ENCODE data around the gene SKI.

SKI gene

GRCh38 chr1:2228157-2228594 is at the start of gene SKI:
Gene SKI, plus strand, starts transcription at chr1:2228319. Its CDS starts 448 bp downstream, at chr1:2228767.
- no peak for DNase-seq

GRCh38 chr1:2178875-2179274 is 49.2 kb upstream of the SKI start:
- no peak for DNase-seq

GRCh38 chr1:2179283-2180013 is 48.7 kb upstream of the SKI start:
- no peak for DNase-seq

- DNase-seq: no peak
Observed at GRCh38 chr1:2180297-2181245, 47.5 kb upstream of the SKI start.

- no peak for DNase-seq
Observed at GRCh38 chr1:2181271-2181670, 46.8 kb upstream of the SKI start.

- DNase-seq: no peak
Observed at GRCh38 chr1:2181752-2182151, 46.4 kb upstream of the SKI start.

GRCh38 chr1:2182376-2182775 is 45.7 kb upstream of the SKI start:
- no peak for DNase-seq

- no peak for DNase-seq
Observed at GRCh38 chr1:2183937-2184334, 44.2 kb upstream of the SKI start.

- DNase-seq: no peak
Observed at GRCh38 chr1:2184531-2184930, 43.6 kb upstream of the SKI start.

GRCh38 chr1:2184934-2185333 is 43.2 kb upstream of the SKI start:
- DNase-seq: no peak

- no peak for DNase-seq
Observed at GRCh38 chr1:2185880-2186855, 42.0 kb upstream of the SKI start.

- DNase-seq: no peak
Observed at GRCh38 chr1:2186901-2187300, 41.2 kb upstream of the SKI start.

GRCh38 chr1:2187619-2188018 is 40.5 kb upstream of the SKI start:
- DNase-seq: no peak

GRCh38 chr1:2188336-2188735 is 39.8 kb upstream of the SKI start:
- DNase-seq: no peak

GRCh38 chr1:2189459-2190425 is 38.4 kb upstream of the SKI start:
- DNase-seq: peak; percentile 53 to 75

GRCh38 chr1:2190491-2190976 is 37.6 kb upstream of the SKI start:
- no peak for DNase-seq

GRCh38 chr1:2192031-2192995 is 35.8 kb upstream of the SKI start:
- DNase-seq: no peak

GRCh38 chr1:2193514-2194281 is 34.4 kb upstream of the SKI start:
- no peak for DNase-seq

GRCh38 chr1:2194319-2194897 is 33.7 kb upstream of the SKI start, which contains the start of gene FAAP20:
Gene FAAP20, minus strand, starts transcription at chr1:2194772. Its CDS starts 23 bp downstream, at chr1:2194749.
- DNase-seq: peak; percentile 31 to 61
